IgD-negative memory B cell (primary cell): Measurements from ENCODE around the gene MAML2. TPM values are rescaled to one million over a fixed set of nuclear protein-coding genes. Genes with fewer than 3 reads are reported as not detected.

Experiments
- H3K27ac Mint-ChIP-seq, 3 donors: one replicate each; pipeline ENCODE4 v1.8.0; 2020 to 2022; ENCODE audit warnings: mild to moderate bottlenecking in 3 of 3, mixed read lengths in 3 of 3, moderate library complexity in 1 of 3
- H3K27me3 Mint-ChIP-seq: one replicate; pipeline ENCODE4 v1.8.0; 2021; ENCODE audit warnings: mixed read lengths
- H3K36me3 Mint-ChIP-seq: one replicate; pipeline ENCODE4 v1.8.0; 2020; ENCODE audit warnings: mild to moderate bottlenecking, mixed read lengths
- H3K4me1 Mint-ChIP-seq, 3 donors: one replicate each; pipeline ENCODE4 v1.8.0; 2020 to 2022; ENCODE audit warnings: mixed read lengths in 3 of 3, mild to moderate bottlenecking in 1 of 3
- H3K4me3 Mint-ChIP-seq, 4 donors: one replicate each; pipeline ENCODE4 v1.8.0; 2020 to 2022; ENCODE audit warnings: mild to moderate bottlenecking in 4 of 4, mixed read lengths in 4 of 4, moderate library complexity in 3 of 4
- H3K9me3 Mint-ChIP-seq, 3 donors: one replicate each; pipeline ENCODE4 v1.8.0; 2020 to 2021; ENCODE audit warnings: mixed read lengths in 3 of 3, mild to moderate bottlenecking in 1 of 3
- polyA plus RNA-seq: library from polyadenylated mRNA; unstranded; fragments of 300-500 nt; fragmentation: Illumina TruSeq; gene quantifications from one replicate; pipeline ENCODE4 v1.2.3, GENCODE V29; 2021

MAML2 gene
- polyA plus RNA-seq, 1 donor from 2014 or later = 9.3 TPM

DNA sequence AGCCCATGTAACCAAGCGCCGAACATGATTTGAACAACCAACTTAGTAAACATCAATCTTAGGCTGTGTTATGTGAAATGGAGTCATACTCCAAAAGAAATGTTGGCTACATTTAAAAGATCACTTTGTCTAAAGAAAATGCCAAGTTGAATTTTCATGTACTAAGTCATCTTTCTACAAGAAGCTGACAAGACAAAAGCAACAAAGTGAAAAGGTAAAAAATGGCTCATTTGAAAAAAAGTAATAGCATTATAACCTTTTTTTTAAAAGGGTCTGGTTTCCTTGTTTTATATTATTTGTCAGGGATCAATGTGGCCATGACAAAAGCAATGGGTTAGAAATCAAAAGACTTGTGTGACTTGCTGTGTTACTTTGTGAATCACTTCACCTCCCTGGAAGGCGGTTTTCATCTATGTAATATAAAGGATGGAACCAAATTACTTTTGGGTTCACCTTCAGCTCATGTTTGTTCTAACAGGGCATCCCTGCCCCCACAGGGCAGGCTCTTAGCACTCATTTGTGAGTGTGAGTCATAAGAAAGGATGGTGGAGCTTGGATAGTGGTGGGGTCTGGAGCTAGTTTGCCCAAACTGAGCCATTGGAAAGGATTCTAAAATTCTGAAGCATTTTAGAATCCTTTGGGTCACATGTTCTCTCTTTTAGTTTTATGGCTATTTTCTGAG is 287.1 kb downstream of the MAML2 start:
- Mint-ChIP-seq H3K4me1 (peaks cover 10 to 19% (median 18%) of the 10 kb centered on the region in 3 donors), H3K4me3 (no peak overlapping the region), H3K36me3 (peaks cover 11% of the 10 kb centered on the region), H3K9me3 (no peaks in the 10 kb centered on the region), H3K27ac (no peak overlapping the region), H3K27me3 (no peaks in the 10 kb centered on the region)

DNA sequence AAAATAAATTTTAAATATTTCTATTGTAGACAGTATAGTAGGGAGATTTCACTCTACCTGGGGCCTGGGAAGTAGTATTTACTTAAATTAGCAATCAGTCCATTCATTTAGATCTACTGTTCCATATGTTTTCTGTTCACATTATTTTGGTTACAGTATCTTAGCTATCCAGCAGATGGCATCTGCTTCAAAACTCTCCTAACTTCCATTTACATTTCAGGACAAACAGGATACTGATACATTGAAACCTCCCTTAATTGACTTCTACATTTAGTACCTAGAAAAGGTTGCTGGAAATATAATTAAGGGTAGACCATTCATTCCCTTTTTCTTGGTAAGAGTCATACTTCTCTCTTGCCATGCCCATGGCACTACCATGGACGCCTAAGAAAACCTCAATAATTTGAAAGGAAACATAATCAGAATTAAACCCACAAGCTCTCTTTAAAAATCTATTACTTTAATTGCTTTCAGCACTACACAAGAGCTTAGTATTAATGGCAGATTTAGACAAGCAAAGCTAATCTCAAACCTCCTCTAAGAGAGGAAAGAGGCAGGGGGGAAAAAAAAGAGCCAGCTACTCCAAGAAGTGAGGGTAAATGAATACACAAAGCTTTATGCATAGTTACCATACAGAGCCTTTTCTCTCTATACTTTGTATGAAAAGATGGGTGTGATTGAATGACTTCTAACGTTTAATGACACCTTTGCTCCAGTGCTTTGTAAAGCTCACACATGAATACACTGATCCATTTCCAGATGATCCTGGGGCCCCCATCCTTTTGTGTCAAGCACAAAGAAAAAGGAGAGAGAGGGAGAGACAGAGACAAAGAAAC is 287.9 kb downstream of the MAML2 start:
- H3K4me1 Mint-ChIP-seq = peaks cover 10 to 22% (median 22%) of the 10 kb centered on the region in 3 donors
- H3K27me3 Mint-ChIP-seq = no peaks in the 10 kb centered on the region
- no peak overlapping the region for H3K27ac Mint-ChIP-seq
- no peak overlapping the region for H3K4me3 Mint-ChIP-seq
- H3K9me3 Mint-ChIP-seq = no peaks in the 10 kb centered on the region
- peaks cover 11% of the 10 kb centered on the region for H3K36me3 Mint-ChIP-seq

DNA sequence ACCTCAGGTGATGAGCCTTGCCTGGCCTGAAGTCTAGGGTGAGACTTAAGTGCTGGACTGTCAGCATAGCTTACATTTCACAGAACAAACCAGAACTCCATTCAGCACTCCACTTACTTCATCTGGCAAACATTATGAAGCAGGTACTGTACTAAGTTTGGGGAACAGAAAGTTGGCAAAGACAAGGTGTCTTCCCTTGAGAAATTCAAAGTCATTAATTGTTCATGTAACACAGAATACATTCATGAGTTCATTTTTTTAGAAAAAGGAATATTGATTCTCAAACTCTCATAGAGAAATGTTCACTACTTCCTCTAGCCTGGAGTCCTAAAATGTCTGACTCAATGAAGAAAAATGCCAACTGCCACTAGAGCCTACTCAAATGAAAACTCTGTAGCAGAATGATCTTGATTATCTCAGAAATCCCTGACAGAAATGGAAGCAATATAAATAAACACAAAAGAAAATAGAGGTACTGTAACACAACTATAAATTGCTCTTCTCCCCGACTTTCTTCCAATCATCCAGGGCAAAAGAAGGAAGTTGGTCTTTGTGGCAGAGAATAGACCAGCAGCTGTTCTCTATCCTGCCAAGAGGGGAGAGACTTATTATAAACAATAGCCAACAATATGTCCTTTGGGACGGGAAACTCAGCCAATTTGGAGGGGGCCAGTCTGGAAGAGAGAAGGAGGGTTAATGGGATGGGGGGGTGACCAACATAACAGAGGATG is 289.9 kb downstream of the MAML2 start:
- Mint-ChIP-seq H3K27me3 (no peaks in the 10 kb centered on the region), H3K4me1 (peaks cover 10 to 22% (median 22%) of the 10 kb centered on the region in 3 donors), H3K4me3 (peak overlapping the region in 2 of 4 donors; percentile 19 to 67), H3K27ac (peak overlapping the region in 2 of 3 donors; percentile 41 to 46), H3K36me3 (peaks cover 10% of the 10 kb centered on the region), H3K9me3 (no peaks in the 10 kb centered on the region)

DNA sequence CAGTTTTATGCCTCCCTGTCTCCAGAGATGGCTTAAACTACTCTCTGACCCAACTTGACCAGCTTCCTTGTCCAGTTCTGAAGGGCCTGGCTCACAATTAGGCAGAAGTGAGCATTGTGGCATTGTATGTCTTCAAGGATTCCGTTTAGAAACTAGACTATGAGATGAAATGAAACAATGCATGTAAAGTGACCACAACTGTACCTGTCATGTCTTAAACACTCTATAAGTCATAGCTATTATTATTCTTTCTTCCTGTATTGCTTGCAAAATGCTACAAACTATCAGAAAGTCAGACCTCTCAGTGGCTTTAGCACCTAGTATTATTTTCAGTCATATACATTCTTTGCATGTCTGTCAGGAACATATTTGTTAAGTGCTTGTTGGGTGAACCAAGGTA is 291.2 kb downstream of the MAML2 start:
- Mint-ChIP-seq H3K36me3 (peaks cover 10% of the 10 kb centered on the region), H3K4me1 (peaks cover 6 to 22% (median 20%) of the 10 kb centered on the region in 3 donors), H3K27ac (no peak overlapping the region), H3K27me3 (no peaks in the 10 kb centered on the region), H3K4me3 (no peak overlapping the region), H3K9me3 (no peaks in the 10 kb centered on the region)

DNA sequence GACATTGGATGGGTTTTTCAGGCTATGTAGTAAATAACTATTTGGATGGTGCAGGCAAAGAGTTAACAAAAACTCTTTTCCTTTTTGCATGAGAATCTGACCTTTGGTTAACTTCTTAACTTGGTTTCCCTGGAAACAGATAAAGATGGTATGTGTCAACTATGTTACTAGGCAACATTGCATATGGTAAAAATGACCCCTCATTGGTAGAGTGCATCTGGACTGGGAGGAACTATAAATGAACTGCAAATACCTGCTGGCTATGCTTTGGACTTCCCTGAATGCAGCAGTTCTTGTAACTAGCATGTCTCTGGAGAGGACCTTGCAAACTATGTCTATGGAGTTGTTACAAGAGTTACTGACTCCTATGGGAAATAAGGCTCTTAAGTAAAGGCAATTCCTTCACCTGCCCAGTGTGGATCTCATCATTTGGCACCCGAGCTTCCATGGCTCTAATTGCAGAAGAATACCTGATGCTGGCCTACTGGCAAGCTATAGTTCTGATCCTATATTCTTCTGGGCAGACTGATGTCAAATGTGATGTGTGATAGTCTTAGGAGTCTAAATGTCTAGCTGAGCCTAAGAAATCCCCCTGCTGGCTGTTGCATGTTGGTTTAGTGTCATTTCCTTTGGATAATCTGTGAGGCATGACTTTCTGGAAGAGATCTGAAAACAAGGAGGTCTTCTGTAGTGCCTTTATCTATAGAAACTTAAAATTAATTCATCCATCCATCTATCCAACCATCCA is 292.4 kb downstream of the MAML2 start:
- peaks cover 6 to 22% (median 20%) of the 10 kb centered on the region in 3 donors for H3K4me1 Mint-ChIP-seq
- no peak overlapping the region for H3K4me3 Mint-ChIP-seq
- H3K27me3 Mint-ChIP-seq = no peaks in the 10 kb centered on the region
- peak overlapping the region in 1 of 3 donors; percentile 1 for H3K27ac Mint-ChIP-seq
- no peaks in the 10 kb centered on the region for H3K9me3 Mint-ChIP-seq
- H3K36me3 Mint-ChIP-seq = peaks cover 9% of the 10 kb centered on the region

DNA sequence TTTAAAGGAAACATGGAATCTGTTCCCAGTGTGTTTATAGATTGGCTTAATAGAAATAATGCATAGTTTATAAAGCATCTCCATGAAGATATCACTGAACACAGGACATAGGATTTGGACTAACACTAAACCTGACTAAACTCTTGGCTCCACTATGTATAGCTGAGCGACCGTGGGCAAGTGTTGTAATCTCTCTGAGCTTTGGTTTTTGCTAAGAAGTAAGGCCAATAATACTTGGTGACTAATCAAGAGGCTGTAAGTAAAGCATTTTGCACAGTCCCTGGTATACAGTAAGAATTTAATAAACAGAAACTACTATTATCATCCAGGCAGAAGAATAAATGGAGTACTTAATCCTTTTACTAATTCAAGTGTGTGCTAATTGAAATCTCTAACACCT is 293.6 kb downstream of the MAML2 start:
- Mint-ChIP-seq H3K9me3 (no peaks in the 10 kb centered on the region), H3K4me1 (peaks cover 5 to 16% (median 16%) of the 10 kb centered on the region in 3 donors), H3K27me3 (no peaks in the 10 kb centered on the region), H3K27ac (no peak overlapping the region), H3K36me3 (peaks cover 9% of the 10 kb centered on the region), H3K4me3 (no peak overlapping the region)

DNA sequence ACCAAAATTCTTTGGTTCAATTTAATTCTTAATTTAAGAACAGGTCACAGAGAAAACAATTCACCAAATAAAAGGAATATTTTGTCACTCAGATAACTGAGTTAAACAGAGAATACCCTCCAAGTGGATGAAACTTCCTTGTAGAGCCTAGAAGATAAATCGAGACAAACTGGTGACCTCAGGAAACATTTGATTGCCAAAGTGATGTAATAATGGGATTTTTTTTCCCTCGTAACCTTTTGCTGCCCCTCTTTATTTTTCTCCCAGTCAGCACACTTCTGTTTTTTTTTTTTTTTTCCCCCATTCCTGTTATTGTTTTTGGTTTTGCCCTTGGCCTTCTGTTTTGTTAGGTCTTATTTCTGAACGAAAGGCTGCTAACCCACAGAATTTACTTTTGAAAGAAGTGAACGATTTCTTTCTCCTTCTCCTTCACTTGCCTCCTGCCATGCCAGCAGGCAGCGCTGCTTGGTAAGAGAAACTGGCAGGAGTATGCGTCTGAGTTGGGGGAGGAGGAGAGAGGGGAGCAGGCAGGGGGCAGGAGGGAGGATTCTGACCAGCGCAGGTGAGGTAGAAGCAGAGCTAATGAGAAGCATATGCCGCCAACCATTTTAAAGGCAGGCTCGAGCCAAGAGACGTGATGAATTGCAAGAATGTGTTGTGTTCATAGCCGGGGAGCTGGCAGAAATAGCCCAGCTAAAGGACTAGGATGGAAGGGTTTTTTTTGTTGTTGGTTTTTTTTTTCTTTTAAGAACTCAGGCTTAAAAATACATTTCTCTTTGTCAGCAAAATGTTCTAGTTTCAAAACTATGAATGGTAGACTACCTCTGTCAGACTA is 297.2 kb downstream of the MAML2 start:
- H3K4me3 Mint-ChIP-seq = no peak overlapping the region
- peaks cover 8% of the 10 kb centered on the region for H3K36me3 Mint-ChIP-seq
- H3K4me1 Mint-ChIP-seq = peaks cover 0 to 7% (median 3%) of the 10 kb centered on the region in 3 donors
- H3K27me3 Mint-ChIP-seq = no peaks in the 10 kb centered on the region
- H3K27ac Mint-ChIP-seq = no peak overlapping the region
- H3K9me3 Mint-ChIP-seq = no peaks in the 10 kb centered on the region

DNA sequence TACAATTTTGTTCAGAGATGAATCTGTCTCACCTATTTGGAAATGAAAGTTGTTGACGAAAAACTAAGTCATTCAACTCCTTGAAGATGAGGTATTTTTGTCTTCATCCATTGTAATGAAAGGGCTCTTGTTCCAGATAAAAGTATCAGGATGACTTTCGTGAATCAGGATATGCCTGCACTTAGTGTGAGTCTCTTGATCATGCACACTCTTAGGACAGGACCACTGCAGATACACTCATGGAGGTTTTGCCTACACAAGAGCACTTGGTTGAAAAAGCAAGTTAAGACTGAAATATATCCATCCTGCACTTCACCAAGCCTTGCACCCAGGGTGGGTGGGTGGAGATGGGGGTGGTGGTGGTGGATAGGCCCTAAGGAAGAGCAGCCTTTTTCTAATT is 298.2 kb downstream of the MAML2 start:
- Mint-ChIP-seq H3K4me1 (peaks cover 0 to 5% (median 0%) of the 10 kb centered on the region in 3 donors), H3K27me3 (no peaks in the 10 kb centered on the region), H3K27ac (no peak overlapping the region), H3K9me3 (no peaks in the 10 kb centered on the region), H3K4me3 (no peak overlapping the region), H3K36me3 (peaks cover 8% of the 10 kb centered on the region)

DNA sequence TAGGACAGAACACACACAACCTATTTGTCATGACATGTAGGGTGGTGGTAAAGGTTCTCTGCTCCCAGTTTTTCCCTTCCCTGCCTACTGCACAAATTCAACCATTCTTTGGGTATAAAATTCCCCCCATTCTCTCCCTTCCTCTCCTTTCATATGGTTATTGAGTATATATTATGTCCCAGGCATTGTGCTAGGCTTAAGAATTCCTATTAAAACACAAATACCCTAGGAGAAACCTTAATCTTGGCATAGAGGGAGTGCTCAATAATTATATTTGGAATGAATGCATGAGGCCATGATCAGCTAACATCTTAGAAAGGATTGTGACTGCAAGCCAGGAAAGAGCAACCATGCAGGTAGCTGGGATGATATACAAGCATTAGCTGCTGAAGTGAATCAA is 298.7 kb downstream of the MAML2 start:
- no peaks in the 10 kb centered on the region for H3K27me3 Mint-ChIP-seq
- no peaks in the 10 kb centered on the region for H3K9me3 Mint-ChIP-seq
- peaks cover 8% of the 10 kb centered on the region for H3K36me3 Mint-ChIP-seq
- peaks cover 0 to 5% (median 0%) of the 10 kb centered on the region in 3 donors for H3K4me1 Mint-ChIP-seq
- H3K27ac Mint-ChIP-seq = no peak overlapping the region
- H3K4me3 Mint-ChIP-seq = no peak overlapping the region

DNA sequence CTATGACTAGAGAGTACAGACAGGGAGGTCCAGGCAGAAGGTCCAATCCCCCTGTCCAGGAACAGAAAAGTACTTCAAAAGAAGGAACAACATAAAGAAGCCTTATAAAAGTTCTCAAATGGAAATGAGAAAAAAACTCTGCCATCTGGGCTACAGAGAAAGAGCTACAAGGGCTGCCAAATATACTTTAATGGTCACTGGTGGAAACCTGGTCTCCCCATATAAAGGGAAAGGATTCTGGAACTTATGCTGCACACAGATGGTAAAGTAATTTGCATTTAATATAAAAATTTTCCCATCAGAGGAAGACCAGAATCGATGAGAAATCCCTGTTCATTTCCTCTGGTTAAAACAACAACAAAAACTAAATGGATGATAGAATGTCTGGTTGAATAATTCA is 299.7 kb downstream of the MAML2 start:
- Mint-ChIP-seq H3K4me1 (peaks cover 0 to 5% (median 0%) of the 10 kb centered on the region in 3 donors), H3K27me3 (no peaks in the 10 kb centered on the region), H3K9me3 (no peaks in the 10 kb centered on the region), H3K4me3 (no peak overlapping the region), H3K27ac (no peak overlapping the region), H3K36me3 (peaks cover 9% of the 10 kb centered on the region)

DNA sequence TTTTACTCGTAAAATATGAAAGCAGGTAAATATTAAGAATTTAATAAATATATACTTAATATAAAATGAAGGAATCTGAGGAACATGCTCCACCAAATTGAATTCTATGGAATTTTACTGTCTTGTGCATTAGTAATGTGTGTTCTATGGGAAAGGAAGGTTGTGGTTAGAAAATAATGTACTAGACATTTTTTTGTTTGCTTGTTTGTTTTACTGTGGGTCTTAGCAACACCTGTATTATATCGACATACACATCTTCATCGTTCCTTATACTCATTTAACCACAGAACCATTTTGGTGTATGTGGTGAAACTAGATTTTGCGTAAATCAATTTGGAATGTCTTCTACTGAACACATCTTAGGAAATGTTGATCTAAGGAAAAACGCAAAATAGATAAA is 304.9 kb downstream of the MAML2 start:
- no peaks in the 10 kb centered on the region for H3K9me3 Mint-ChIP-seq
- H3K4me3 Mint-ChIP-seq = no peak overlapping the region
- no peaks in the 10 kb centered on the region for H3K27me3 Mint-ChIP-seq
- H3K36me3 Mint-ChIP-seq = peaks cover 11% of the 10 kb centered on the region
- H3K27ac Mint-ChIP-seq = no peak overlapping the region
- peaks cover 0 to 10% (median 7%) of the 10 kb centered on the region in 3 donors for H3K4me1 Mint-ChIP-seq

DNA sequence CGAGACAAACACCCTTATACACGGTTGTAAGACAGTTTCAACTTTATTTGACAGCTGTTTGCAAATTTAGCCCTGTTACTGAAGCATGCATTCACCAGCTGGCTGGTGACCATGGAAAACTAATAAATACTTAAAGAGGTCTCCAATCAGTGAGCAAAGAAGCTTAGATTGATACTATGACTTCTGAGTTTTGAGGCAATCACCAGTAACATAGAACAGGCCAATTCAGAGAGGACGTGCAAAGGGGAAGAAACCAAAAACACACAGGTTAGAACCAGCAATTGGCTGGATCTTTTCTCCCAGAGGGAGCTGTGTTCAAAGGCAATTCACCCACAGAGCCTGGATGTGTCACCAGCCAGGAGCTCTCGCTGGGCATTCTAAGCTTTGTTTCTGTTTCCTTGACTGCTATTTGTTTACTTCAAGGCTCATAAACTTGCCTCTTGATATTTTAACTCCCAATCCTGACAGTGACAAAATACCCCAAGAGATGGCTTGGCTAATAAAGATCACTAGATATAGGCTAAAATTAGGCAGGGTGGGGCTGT is 305.5 kb downstream of the MAML2 start:
- peaks cover 2 to 10% (median 7%) of the 10 kb centered on the region in 3 donors for H3K4me1 Mint-ChIP-seq
- H3K4me3 Mint-ChIP-seq = no peak overlapping the region
- peaks cover 11% of the 10 kb centered on the region for H3K36me3 Mint-ChIP-seq
- no peaks in the 10 kb centered on the region for H3K9me3 Mint-ChIP-seq
- peak overlapping the region in 1 of 3 donors; percentile 26 for H3K27ac Mint-ChIP-seq
- no peaks in the 10 kb centered on the region for H3K27me3 Mint-ChIP-seq

DNA sequence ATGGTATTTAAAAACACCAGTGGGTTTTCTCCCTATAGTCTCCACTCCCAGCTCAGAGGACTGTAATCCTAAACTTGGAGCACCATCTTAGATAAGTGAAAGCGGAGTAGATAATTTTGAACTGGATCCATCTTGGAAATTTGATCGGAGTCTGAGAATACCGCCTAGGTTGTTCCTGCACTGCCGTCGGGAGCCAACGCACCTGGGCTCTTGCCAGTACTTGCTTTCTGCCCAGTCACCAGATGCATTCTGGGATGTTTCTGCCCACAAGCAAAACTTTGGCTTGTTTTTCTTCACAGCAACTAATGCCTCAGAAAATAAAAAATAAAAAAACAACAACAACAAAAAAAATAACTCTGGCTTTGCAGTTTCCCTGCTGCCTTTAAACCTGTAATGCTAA is 306.1 kb downstream of the MAML2 start:
- no peak overlapping the region for H3K27ac Mint-ChIP-seq

DNA sequence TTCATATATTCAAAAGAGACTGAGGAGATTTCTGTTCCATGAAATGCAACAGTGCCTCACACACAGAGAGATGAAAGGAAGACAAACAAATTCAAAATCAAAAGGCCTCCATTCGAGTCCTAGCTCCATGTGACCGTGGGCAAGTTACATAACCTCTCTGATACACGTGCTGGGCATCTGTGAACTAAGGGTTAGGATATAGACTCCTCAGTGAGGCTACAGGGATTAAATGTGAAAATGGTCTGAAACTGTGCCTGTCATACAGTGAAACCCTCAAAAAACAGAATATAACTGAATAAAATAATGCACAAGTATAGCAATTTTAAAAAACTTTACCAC is 307.3 kb downstream of the MAML2 start:
- no peak overlapping the region for H3K4me3 Mint-ChIP-seq
- H3K27ac Mint-ChIP-seq = peak overlapping the region in 1 of 3 donors; percentile 27
- H3K36me3 Mint-ChIP-seq = peaks cover 8% of the 10 kb centered on the region
- H3K4me1 Mint-ChIP-seq = peaks cover 2 to 10% (median 7%) of the 10 kb centered on the region in 3 donors
- no peaks in the 10 kb centered on the region for H3K9me3 Mint-ChIP-seq
- no peaks in the 10 kb centered on the region for H3K27me3 Mint-ChIP-seq

More for the DNA sequence above, 306.1 kb downstream of the MAML2 start:
- Mint-ChIP-seq H3K4me1 (peaks cover 2 to 10% (median 7%) of the 10 kb centered on the region in 3 donors), H3K27me3 (no peaks in the 10 kb centered on the region), H3K9me3 (no peaks in the 10 kb centered on the region), H3K4me3 (no peak overlapping the region), H3K36me3 (peaks cover 11% of the 10 kb centered on the region)
